K562 (cell line): ENCODE data around the gene XRCC5. TPM values are rescaled to one million over a fixed set of nuclear protein-coding genes. Genes with fewer than 3 reads are reported as not detected.

Experiments
- ATAC-seq: fragments of 200-7000 bp; cut with Tn5 transposase; 3 replicates; pipeline ENCODE4 v1.9.1; 2020; ENCODE audit warnings: moderate library complexity
- BruUV-seq: library from RNA; stranded (reverse); fragments of 400-500 nt; replicated peaks from 2 replicates; lab custom pipeline; 2021; lab: Mats Ljungman, UMichigan
- CTCF ChIA-PET: fragments of 300-600 bp; formaldehyde crosslinking; extraction: SDS; loops from one replicate; lab custom pipeline; 2021; ENCODE audit warnings: low intra/inter-chr PET ratio; lab: Yijun Ruan, JAX
- POLR2A ChIA-PET: fragments of 300-600, 350-650 bp; sonication (Branson Sonifier 250); formaldehyde crosslinking; extraction: SDS; loops from one replicate; lab custom pipeline; 2021; ENCODE audit warnings: antibody characterized with exemption, inconsistent platforms; lab: Yijun Ruan, JAX
- DNase-seq, 4 experiments: peaks; one replicate each; pipeline versions ENCODE4 v3.0.0 to v3.0.0-alpha.2; 2011 to 2018; ENCODE audit warnings: low spot score in 3 of 4, mixed read lengths in 3 of 4; ENCODE audit errors: extremely low read depth in 1 of 4
- FAIRE-seq: peaks from 2 replicates; lab custom pipeline; 2011; peaks lifted over from hg19 to GRCh38; lab: Jason Lieb, UNC
- H2AFZ ChIP-seq: 2 replicates; pipeline ENCODE4 v1.6.0; 2011; ENCODE audit warnings: low read depth, low read length, control low read depth, inconsistent platforms
- H3K27ac ChIP-seq: fragments of 200-600 bp; 3 replicates; pipeline ENCODE4 v1.8.0; 2011; ENCODE audit warnings: low read depth, mild to moderate bottlenecking, control low read depth, inconsistent platforms, low read length, moderate library complexity, mixed read lengths; ENCODE audit errors: extremely low read depth
- H3K27me3 ChIP-seq, 2 experiments: fragments of 300-600 bp in 1 of 2; 2 replicates in 1 of 2; 3 replicates in 1 of 2; pipeline versions ENCODE4 v1.6.0 to v1.8.0; 2011; ENCODE audit warnings: inconsistent platforms in 2 of 2, low read length in 2 of 2, mild to moderate bottlenecking in 1 of 2, mixed read lengths in 1 of 2, moderate library complexity in 1 of 2; ENCODE audit not compliant: control insufficient read depth in 2 of 2, insufficient read depth in 2 of 2
- H3K36me3 ChIP-seq: fragments of 300-600 bp; 3 replicates; pipeline ENCODE4 v1.8.0; 2011; ENCODE audit warnings: mild to moderate bottlenecking, low read length, inconsistent platforms; ENCODE audit not compliant: control insufficient read depth, insufficient read depth
- H3K4me1 ChIP-seq, 2 experiments: fragments of 200-600 bp in 1 of 2; replicated peaks in 1 of 2; 2 replicates in 1 of 2; 3 replicates in 1 of 2; pipeline versions ENCODE4 v1.5.1 to v1.8.0; 2011; ENCODE audit warnings: inconsistent platforms in 2 of 2, low read length in 2 of 2, mild to moderate bottlenecking in 1 of 2, mixed read lengths in 1 of 2, moderate library complexity in 1 of 2; ENCODE audit not compliant: control insufficient read depth in 2 of 2, insufficient read depth in 2 of 2
- H3K4me2 ChIP-seq: 2 replicates; pipeline ENCODE4 v1.6.1; 2011; ENCODE audit warnings: low read length, control low read depth, inconsistent platforms, mixed read lengths; ENCODE audit not compliant: insufficient read depth
- H3K4me3 ChIP-seq: fragments of 200-600 bp; sonication (generic), shearing (Covaris generic); 2 replicates; pipeline ENCODE4 v1.5.1; 2016; ENCODE audit warnings: control low read depth, inconsistent platforms
- H3K79me2 ChIP-seq: fragments of 200-600 bp; 3 replicates; pipeline ENCODE4 v1.8.0; 2011; ENCODE audit warnings: low read length, inconsistent platforms; ENCODE audit not compliant: control insufficient read depth, insufficient read depth
- H3K9ac ChIP-seq, 2 experiments: 2 replicates each; pipeline versions ENCODE4 v1.6.0 to v1.6.1; 2011; ENCODE audit warnings: low read depth in 2 of 2, low read length in 2 of 2, control low read depth in 1 of 2, inconsistent platforms in 1 of 2, mild to moderate bottlenecking in 1 of 2, mixed read lengths in 1 of 2; ENCODE audit not compliant: insufficient read depth in 1 of 2
- H3K9me1 ChIP-seq: one replicate; pipeline ENCODE4 v1.6.0; 2011; ENCODE audit warnings: inconsistent platforms, mild to moderate bottlenecking, low read length, moderate library complexity; ENCODE audit not compliant: control insufficient read depth, insufficient read depth
- H3K9me3 ChIP-seq: replicated peaks from 2 replicates; pipeline ENCODE4 v1.5.1; 2011; ENCODE audit warnings: low read depth, low read length, inconsistent platforms; ENCODE audit not compliant: control insufficient read depth, insufficient read depth
- H4K20me1 ChIP-seq: replicated peaks from 2 replicates; pipeline ENCODE4 v1.6.1; 2011; ENCODE audit warnings: low read length, inconsistent platforms, mixed read lengths; ENCODE audit not compliant: control insufficient read depth, insufficient read depth
- ADNP ChIP-seq: fragments of 200-800 bp; sonication (Bioruptor generic); IDR thresholded peaks from 2 replicates; pipeline ENCODE4 v1.6.1; 2016; ENCODE audit warnings: missing genetic modification characterization, missing compliant biosample characterization
- ARID1B ChIP-seq: fragments of 450-650 bp; IDR thresholded peaks from 2 replicates; pipeline ENCODE4 v1.6.1; 2016; ENCODE audit warnings: antibody characterized with exemption, mild to moderate bottlenecking, inconsistent platforms
- BMI1 ChIP-seq: fragments of 150-350 bp; IDR thresholded peaks from 2 replicates; pipeline ENCODE4 v1.6.1; 2014; ENCODE audit warnings: low read length
- DPF2 ChIP-seq: fragments of 450-650 bp; IDR thresholded peaks from 2 replicates; pipeline ENCODE4 v1.6.1; 2016
- HDAC2 ChIP-seq: fragments of 450-650 bp; IDR thresholded peaks from 2 replicates; pipeline ENCODE4 v1.6.1; 2016; ENCODE audit warnings: mild to moderate bottlenecking
- HLTF ChIP-seq: fragments of 450-650 bp; IDR thresholded peaks from 2 replicates; pipeline ENCODE4 v1.6.1; 2016
- KLF6 ChIP-seq: fragments of 250-450 bp; sonication (Bioruptor Pico); IDR thresholded peaks from 2 replicates; pipeline ENCODE4 v1.4.0; 2020; ENCODE audit warnings: mild to moderate bottlenecking, moderate library complexity, borderline replicate concordance
- LCOR ChIP-seq: sonication (generic); formaldehyde crosslinking; IDR thresholded peaks from 2 replicates; pipeline ENCODE4 v1.8.0; 2022; ENCODE audit warnings: mild to moderate bottlenecking, missing genetic modification reagents
- POLR3A ChIP-seq: IDR thresholded peaks from 2 replicates; pipeline ENCODE4 v1.6.1; 2011; ENCODE audit warnings: borderline replicate concordance, mild to moderate bottlenecking, moderate library complexity; ENCODE audit not compliant: insufficient read length, insufficient read depth; ENCODE audit errors: extremely low read depth
- SAFB2 ChIP-seq: fragments of 200-400 bp; formaldehyde crosslinking; IDR thresholded peaks from 2 replicates; pipeline ENCODE4 v1.6.1; 2018; ENCODE audit warnings: borderline replicate concordance, low read length, low read depth, moderate library complexity; ENCODE audit not compliant: severe bottlenecking
- SREBF1 ChIP-seq: fragments of 150-350 bp; IDR thresholded peaks from 2 replicates; pipeline ENCODE4 v1.6.1; 2014; ENCODE audit warnings: antibody characterized with exemption, low read depth, low read length, borderline replicate concordance
- SRSF7 ChIP-seq: fragments of 200-400 bp; formaldehyde crosslinking; optimal IDR thresholded peaks from 2 replicates; pipeline ENCODE3; 2017; ENCODE audit warnings: mild to moderate bottlenecking, low read depth, low read length
- ZNF212 ChIP-seq: fragments of 450-650 bp; formaldehyde crosslinking; IDR thresholded peaks from 2 replicates; pipeline ENCODE4 v1.4.0; 2020; ENCODE audit warnings: mild to moderate bottlenecking
- WGBS: fragments of 100-300 bp; shearing (Covaris generic); methylation state at CpG from one replicate; pipeline ENCODE4 v1.1.6; 2016; ENCODE audit warnings: low coverage, mixed read lengths; ENCODE audit not compliant: insufficient coverage; ENCODE audit errors: missing lambda C conversion rate; 5-methylcytosine and 5-hydroxymethylcytosine counted together
- in situ Hi-C: fragments of 300-500 bp; cut with MboI; formaldehyde crosslinking; loops from 4 replicates; pipeline ENCODE4 v1.15.0; 2018; ENCODE audit warnings: inconsistent platforms, mixed read lengths
- intact Hi-C: fragments of 100-400 bp; cut with micrococcal nuclease; formaldehyde crosslinking; loops from 2 replicates; pipeline ENCODE4 v1.14.2; 2022
- polyA plus RNA-seq, 8 experiments: library from polyadenylated mRNA; depleted of rRNA in 4 of 8; stranded (reverse) in 5 of 8; unstranded in 3 of 8; fragments of >200 nt; fragmentation: Nextera tagmentation in 2 of 8; fragmentation: Illumina TruSeq in 1 of 8; extraction: Ambion mirVana in 2 of 8; extraction: Trizol in 1 of 8; gene quantifications; 2 replicates each; pipeline versions ENCODE4 v1.2.1 to v1.2.3, GENCODE V29; 2011 to 2014; ENCODE audit warnings: inconsistent platforms in 1 of 8, missing spikeins in 1 of 8
- total RNA-seq, 7 experiments: library from RNA; depleted of rRNA in 6 of 7; stranded (reverse); fragments of >200 nt in 6 of 7; fragmentation: Illumina TruSeq in 2 of 7; extraction: Trizol in 2 of 7; gene quantifications; 2 replicates each; pipeline versions ENCODE4 v1.2.1 to v1.2.3, GENCODE V29; 2011 to 2021; ENCODE audit warnings: low replicate concordance in 1 of 7
- TF ChIP-seq, protein P1 (sequence below): sonication (generic); formaldehyde crosslinking; IDR thresholded peaks from 2 replicates; pipeline ENCODE4 v1.8.0; 2022; ENCODE audit warnings: missing genetic modification reagents, mild to moderate bottlenecking, borderline replicate concordance
- TF ChIP-seq, protein P2 (sequence below): fragments of 450-650 bp; formaldehyde crosslinking; IDR thresholded peaks from 2 replicates; pipeline ENCODE4 v1.4.0; 2020; ENCODE audit warnings: mild to moderate bottlenecking, moderate library complexity

XRCC5 gene
- total and polyA plus RNA-seq, 9 of the 15 experiments (the other 6 are each of a cell fraction or from before 2014, with no cell fraction given), result 168 to 551 (median 297) TPM

GRCh38 chr2:216192181-216192580 lies 83.0 kb downstream of the XRCC5 start:
- H3K4me3 ChIP-seq, result no peak overlapping the region
- no peaks in the 10 kb centered on the region for H3K9me1 ChIP-seq
- intact Hi-C loops (no loop called here), in situ Hi-C loops (no loop called here)
- POLR2A ChIA-PET, result interaction anchor here (1.0 kb wide), 1 partner anchor 14 kb away, joined by 3 read pairs; no protein-coding TSS in a partner anchor
- 74% methylated on average over 4 of the region's 4 CpGs for WGBS
- H2AFZ ChIP-seq, result no peak overlapping the region
- H3K27ac ChIP-seq, result 0 out of 3 replicates have a peak overlapping the region, but pooled peaks have one; percentile 13
- TF ChIP-seq HLTF, result no peak
- TF ChIP-seq LCOR (CRISPR knock-in tag), result no peak
- no peak for TF ChIP-seq KLF6 (CRISPR knock-in tag)
- no peak for TF ChIP-seq POLR3A
- no peak for TF ChIP-seq SAFB2
- TF ChIP-seq SREBF1, result no peak
- no peak for TF ChIP-seq ZNF212 (CRISPR knock-in tag)
- TF ChIP-seq ARID1B, result 0 out of 2 replicates have a peak, but pooled peaks have one; percentile 23
- TF ChIP-seq, protein P1, sequence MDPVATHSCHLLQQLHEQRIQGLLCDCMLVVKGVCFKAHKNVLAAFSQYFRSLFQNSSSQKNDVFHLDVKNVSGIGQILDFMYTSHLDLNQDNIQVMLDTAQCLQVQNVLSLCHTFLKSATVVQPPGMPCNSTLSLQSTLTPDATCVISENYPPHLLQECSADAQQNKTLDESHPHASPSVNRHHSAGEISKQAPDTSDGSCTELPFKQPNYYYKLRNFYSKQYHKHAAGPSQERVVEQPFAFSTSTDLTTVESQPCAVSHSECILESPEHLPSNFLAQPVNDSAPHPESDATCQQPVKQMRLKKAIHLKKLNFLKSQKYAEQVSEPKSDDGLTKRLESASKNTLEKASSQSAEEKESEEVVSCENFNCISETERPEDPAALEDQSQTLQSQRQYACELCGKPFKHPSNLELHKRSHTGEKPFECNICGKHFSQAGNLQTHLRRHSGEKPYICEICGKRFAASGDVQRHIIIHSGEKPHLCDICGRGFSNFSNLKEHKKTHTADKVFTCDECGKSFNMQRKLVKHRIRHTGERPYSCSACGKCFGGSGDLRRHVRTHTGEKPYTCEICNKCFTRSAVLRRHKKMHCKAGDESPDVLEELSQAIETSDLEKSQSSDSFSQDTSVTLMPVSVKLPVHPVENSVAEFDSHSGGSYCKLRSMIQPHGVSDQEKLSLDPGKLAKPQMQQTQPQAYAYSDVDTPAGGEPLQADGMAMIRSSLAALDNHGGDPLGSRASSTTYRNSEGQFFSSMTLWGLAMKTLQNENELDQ (CRISPR knock-in tag), result no peak
- peak; percentile 30; the same call in 1 of the 2 replicates for TF ChIP-seq ADNP (tag)
- TF ChIP-seq BMI1, result no peak
- no peak for TF ChIP-seq SRSF7
- peak; percentile 21; the same call in 1 of the 2 replicates for TF ChIP-seq DPF2
- TF ChIP-seq HDAC2, result no peak
- TF ChIP-seq, protein P2, sequence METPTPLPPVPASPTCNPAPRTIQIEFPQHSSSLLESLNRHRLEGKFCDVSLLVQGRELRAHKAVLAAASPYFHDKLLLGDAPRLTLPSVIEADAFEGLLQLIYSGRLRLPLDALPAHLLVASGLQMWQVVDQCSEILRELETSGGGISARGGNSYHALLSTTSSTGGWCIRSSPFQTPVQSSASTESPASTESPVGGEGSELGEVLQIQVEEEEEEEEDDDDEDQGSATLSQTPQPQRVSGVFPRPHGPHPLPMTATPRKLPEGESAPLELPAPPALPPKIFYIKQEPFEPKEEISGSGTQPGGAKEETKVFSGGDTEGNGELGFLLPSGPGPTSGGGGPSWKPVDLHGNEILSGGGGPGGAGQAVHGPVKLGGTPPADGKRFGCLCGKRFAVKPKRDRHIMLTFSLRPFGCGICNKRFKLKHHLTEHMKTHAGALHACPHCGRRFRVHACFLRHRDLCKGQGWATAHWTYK (CRISPR knock-in tag), result no peak
- CTCF ChIA-PET, result interaction anchor here (0.7 kb wide), 1 partner anchor 504 kb away, joined by 3 read pairs; no protein-coding TSS in a partner anchor
- peaks cover 44% of the 10 kb centered on the region for H3K79me2 ChIP-seq
- H3K9ac ChIP-seq, result no peak overlapping the region; a peak in 1 of 4 replicates
- BruUV-seq, result no TSS peak
- H3K27me3 ChIP-seq, result no peaks in the 10 kb centered on the region
- FAIRE-seq (no peak), ATAC-seq (0 out of 3 replicates have a peak, but pooled peaks have one; percentile 23), DNase-seq (no peak)
- peaks cover 79% of the 10 kb centered on the region for H3K36me3 ChIP-seq
- no peaks in the 10 kb centered on the region for H3K9me3 ChIP-seq
- no peak overlapping the region for H3K4me2 ChIP-seq
- peaks cover 5% of the 10 kb centered on the region; the same call in 1 of the 2 replicates for H4K20me1 ChIP-seq
- H3K4me1 ChIP-seq, result peaks cover 8 to 24% of the 10 kb centered on the region in 2 experiments; a peak in 4 of 5 replicates
